Measurements from ENCODE around the gene ZSCAN23.
"Not testable (repeated sequence)": the region's sequence is repeated elsewhere in the genome, so short reads cannot be mapped to it uniquely, and the experiment has no call there.

Gene ZSCAN23

GRCh38 chr6:28433119-28433518, 10.2 kb downstream of the ZSCAN23 start:
- Histone ChIP-seq H3K9me3 (ENCODE audit: insufficient read depth, low read depth, low read length) (no peaks in the 10 kb centered on the region), H3K9ac (ENCODE audit: low read depth, low read length) (no peak overlapping the region), H3K27me3 (ENCODE audit: insufficient read depth, low read length) (no peaks in the 10 kb centered on the region), H3K4me1 (ENCODE audit: insufficient read depth, low read length) (no peaks in the 10 kb centered on the region), H3K4me3 (ENCODE audit: low read length) (no peak overlapping the region), H3K36me3 (ENCODE audit: insufficient read depth, low read length) (peaks cover 42% of the 10 kb centered on the region), H3K27ac (ENCODE audit: low read depth, low read length) (no peak overlapping the region)

- no peak overlapping the region for H3K4me3 ChIP-seq (ENCODE audit: low read length)
- WGBS, result 95% methylated on average over 16 of the region's 16 CpGs
- no peak overlapping the region for H3K27ac ChIP-seq (ENCODE audit: low read depth, low read length)
- H3K36me3 ChIP-seq (ENCODE audit: insufficient read depth, low read length), result peaks cover 53% of the 10 kb centered on the region
- H3K4me1 ChIP-seq (ENCODE audit: insufficient read depth, low read length), result no peaks in the 10 kb centered on the region
- H3K9me3 ChIP-seq (ENCODE audit: insufficient read depth, low read depth, low read length), result 0 out of 2 replicates have a peak, but pooled peaks cover 7% of the 10 kb centered on the region
- no peaks in the 10 kb centered on the region for H3K27me3 ChIP-seq (ENCODE audit: insufficient read depth, low read length)
- no peak overlapping the region for H3K9ac ChIP-seq (ENCODE audit: low read depth, low read length)
These were observed 13.5 kb downstream of the ZSCAN23 start for GRCh38 chr6:28429781-28430180.

GRCh38 chr6:28425944-28426541, 17.2 kb downstream of the ZSCAN23 start:
- H3K36me3 ChIP-seq (ENCODE audit: insufficient read depth, low read length), result peaks cover 50% of the 10 kb centered on the region
- H3K9ac ChIP-seq (ENCODE audit: low read depth, low read length), result no peak overlapping the region
- H3K9me3 ChIP-seq (ENCODE audit: insufficient read depth, low read depth, low read length), result 0 out of 2 replicates have a peak, but pooled peaks cover 7% of the 10 kb centered on the region
- H3K27ac ChIP-seq (ENCODE audit: low read depth, low read length), result no peak overlapping the region
- WGBS, result 94% methylated on average over 3 of the region's 4 CpGs
- no peaks in the 10 kb centered on the region for H3K27me3 ChIP-seq (ENCODE audit: insufficient read depth, low read length)
- H3K4me3 ChIP-seq (ENCODE audit: low read length), result no peak overlapping the region
- no peaks in the 10 kb centered on the region for H3K4me1 ChIP-seq (ENCODE audit: insufficient read depth, low read length)

- Histone ChIP-seq H3K36me3 (ENCODE audit: insufficient read depth, low read length) (peaks cover 50% of the 10 kb centered on the region), H3K27me3 (ENCODE audit: insufficient read depth, low read length) (no peaks in the 10 kb centered on the region), H3K9ac (ENCODE audit: low read depth, low read length) (no peak overlapping the region), H3K4me3 (ENCODE audit: low read length) (no peak overlapping the region), H3K9me3 (ENCODE audit: insufficient read depth, low read depth, low read length) (0 out of 2 replicates have a peak, but pooled peaks cover 7% of the 10 kb centered on the region), H3K27ac (ENCODE audit: low read depth, low read length) (no peak overlapping the region), H3K4me1 (ENCODE audit: insufficient read depth, low read length) (no peaks in the 10 kb centered on the region)
These were observed 19.1 kb downstream of the ZSCAN23 start for GRCh38 chr6:28424163-28424562.

GRCh38 chr6:28423546-28423945, 19.7 kb downstream of the ZSCAN23 start:
- no peak overlapping the region for H3K9ac ChIP-seq (ENCODE audit: low read depth, low read length)
- 0 out of 2 replicates have a peak, but pooled peaks cover 7% of the 10 kb centered on the region for H3K9me3 ChIP-seq (ENCODE audit: insufficient read depth, low read depth, low read length)
- H3K4me3 ChIP-seq (ENCODE audit: low read length), result no peak overlapping the region
- no peak overlapping the region for H3K27ac ChIP-seq (ENCODE audit: low read depth, low read length)
- WGBS, result 97% methylated on average over 1 of the region's 1 CpG
- H3K4me1 ChIP-seq (ENCODE audit: insufficient read depth, low read length), result no peaks in the 10 kb centered on the region
- peaks cover 50% of the 10 kb centered on the region for H3K36me3 ChIP-seq (ENCODE audit: insufficient read depth, low read length)
- no peaks in the 10 kb centered on the region for H3K27me3 ChIP-seq (ENCODE audit: insufficient read depth, low read length)

- no peaks in the 10 kb centered on the region for H3K4me1 ChIP-seq (ENCODE audit: insufficient read depth, low read length)
- no peaks in the 10 kb centered on the region for H3K36me3 ChIP-seq (ENCODE audit: insufficient read depth, low read length)
- no peak overlapping the region for H3K27ac ChIP-seq (ENCODE audit: low read depth, low read length)
- H3K9ac ChIP-seq (ENCODE audit: low read depth, low read length), result no peak overlapping the region
- H3K4me3 ChIP-seq (ENCODE audit: low read length), result no peak overlapping the region
- no peaks in the 10 kb centered on the region for H3K9me3 ChIP-seq (ENCODE audit: insufficient read depth, low read depth, low read length)
- H3K27me3 ChIP-seq (ENCODE audit: insufficient read depth, low read length), result peaks cover 10% of the 10 kb centered on the region; the same call in 1 of the 2 replicates
These were observed 29.6 kb downstream of the ZSCAN23 start for GRCh38 chr6:28413681-28414080.

GRCh38 chr6:28410767-28411166, 32.5 kb downstream of the ZSCAN23 start:
- Histone ChIP-seq H3K4me1 (ENCODE audit: insufficient read depth, low read length) (no peaks in the 10 kb centered on the region), H3K9me3 (ENCODE audit: insufficient read depth, low read depth, low read length) (no peaks in the 10 kb centered on the region), H3K27ac (ENCODE audit: low read depth, low read length) (no peak overlapping the region), H3K27me3 (ENCODE audit: insufficient read depth, low read length) (peaks cover 10% of the 10 kb centered on the region; the same call in 1 of the 2 replicates), H3K4me3 (ENCODE audit: low read length) (no peak overlapping the region), H3K9ac (ENCODE audit: low read depth, low read length) (no peak overlapping the region), H3K36me3 (ENCODE audit: insufficient read depth, low read length) (no peaks in the 10 kb centered on the region)
- WGBS, result 98% methylated on average over 2 of the region's 2 CpGs

GRCh38 chr6:28408076-28408802, 35.1 kb downstream of the ZSCAN23 start:
- Histone ChIP-seq H3K36me3 (ENCODE audit: insufficient read depth, low read length) (no peaks in the 10 kb centered on the region), H3K4me3 (ENCODE audit: low read length) (no peak overlapping the region), H3K9me3 (ENCODE audit: insufficient read depth, low read depth, low read length) (no peaks in the 10 kb centered on the region), H3K27me3 (ENCODE audit: insufficient read depth, low read length) (peaks cover 16% of the 10 kb centered on the region; the same call in 1 of the 2 replicates), H3K9ac (ENCODE audit: low read depth, low read length) (no peak overlapping the region), H3K27ac (ENCODE audit: low read depth, low read length) (no peak overlapping the region), H3K4me1 (ENCODE audit: insufficient read depth, low read length) (no peaks in the 10 kb centered on the region)
- 94% methylated on average over 5 of the region's 5 CpGs for WGBS

- Histone ChIP-seq H3K36me3 (ENCODE audit: insufficient read depth, low read length) (no peaks in the 10 kb centered on the region), H3K27me3 (ENCODE audit: insufficient read depth, low read length) (peaks cover 24% of the 10 kb centered on the region), H3K4me3 (ENCODE audit: low read length) (no peak overlapping the region), H3K27ac (ENCODE audit: low read depth, low read length) (no peak overlapping the region), H3K9ac (ENCODE audit: low read depth, low read length) (no peak overlapping the region), H3K9me3 (ENCODE audit: insufficient read depth, low read depth, low read length) (no peaks in the 10 kb centered on the region), H3K4me1 (ENCODE audit: insufficient read depth, low read length) (no peaks in the 10 kb centered on the region)
- WGBS, result 79% methylated on average over 2 of the region's 2 CpGs
These were observed 35.9 kb downstream of the ZSCAN23 start for GRCh38 chr6:28407401-28407800.

- WGBS, result 76% methylated on average over 4 of the region's 5 CpGs
These were observed 39.4 kb downstream of the ZSCAN23 start for GRCh38 chr6:28403923-28404322.

GRCh38 chr6:28402197-28402596, 41.1 kb downstream of the ZSCAN23 start:
- WGBS, result 66% methylated on average over 2 of the region's 2 CpGs
- no peak overlapping the region for H3K27ac ChIP-seq (ENCODE audit: low read depth, low read length)
- peaks cover 33% of the 10 kb centered on the region for H3K27me3 ChIP-seq (ENCODE audit: insufficient read depth, low read length)
- H3K9me3 ChIP-seq (ENCODE audit: insufficient read depth, low read depth, low read length), result no peaks in the 10 kb centered on the region
- no peak overlapping the region for H3K4me3 ChIP-seq (ENCODE audit: low read length)
- no peak overlapping the region for H3K9ac ChIP-seq (ENCODE audit: low read depth, low read length)
- H3K36me3 ChIP-seq (ENCODE audit: insufficient read depth, low read length), result peaks cover 11% of the 10 kb centered on the region
- peaks cover 11% of the 10 kb centered on the region; the same call in 1 of the 2 replicates for H3K4me1 ChIP-seq (ENCODE audit: insufficient read depth, low read length)

More at GRCh38 chr6:28403923-28404322, 39.4 kb downstream of the ZSCAN23 start:
- peaks cover 36% of the 10 kb centered on the region for H3K27me3 ChIP-seq (ENCODE audit: insufficient read depth, low read length)
- H3K9me3 ChIP-seq (ENCODE audit: insufficient read depth, low read depth, low read length); H3K36me3 ChIP-seq (ENCODE audit: insufficient read depth, low read length); H3K4me1 ChIP-seq (ENCODE audit: insufficient read depth, low read length); H3K9ac ChIP-seq (ENCODE audit: low read depth, low read length); H3K27ac ChIP-seq (ENCODE audit: low read depth, low read length); H3K4me3 ChIP-seq (ENCODE audit: low read length): not testable (repeated sequence)
